CD4-positive, alpha-beta T cell treated with Interleukin-17A for 4 hours (primary cell): ENCODE measurements around the gene FNDC1.
A peak's percentile ranks its signal among the peaks of the same experiment; 100 is the strongest.
"Not testable (repeated sequence)": the region's sequence is repeated elsewhere in the genome, so short reads cannot be mapped to it uniquely, and the experiment has no call there.

Experiments
- DNase-seq: peaks from one replicate; pipeline ENCODE4 v3.0.0-alpha.2; 2020; ENCODE audit warnings: mixed read lengths

FNDC1 gene

DNA sequence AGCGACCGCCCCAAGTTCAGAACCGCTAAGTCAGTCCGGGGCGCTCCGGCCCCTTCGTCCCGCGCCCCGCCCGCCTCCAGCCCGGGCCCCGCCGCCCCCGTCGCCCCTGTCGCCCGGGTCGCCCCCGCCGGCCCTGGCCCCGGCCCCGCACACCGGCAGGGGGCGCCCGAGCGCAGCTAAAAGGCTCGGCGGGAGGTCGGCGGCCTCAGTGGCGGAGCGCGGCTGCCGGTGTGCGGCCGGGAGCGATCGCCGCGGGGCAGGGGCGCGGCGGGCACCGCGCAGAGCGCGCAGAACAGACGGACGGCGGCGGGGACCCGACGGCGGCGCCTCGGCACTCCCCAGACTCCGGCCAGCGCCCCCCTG is at the start of gene FNDC1:
Gene FNDC1 (plus strand): TSS at position 208 of the 363 bp plus-strand sequence. CDS start 197 bp downstream, outside the sequence.
- DNase-seq, result peak; percentile 21

DNA sequence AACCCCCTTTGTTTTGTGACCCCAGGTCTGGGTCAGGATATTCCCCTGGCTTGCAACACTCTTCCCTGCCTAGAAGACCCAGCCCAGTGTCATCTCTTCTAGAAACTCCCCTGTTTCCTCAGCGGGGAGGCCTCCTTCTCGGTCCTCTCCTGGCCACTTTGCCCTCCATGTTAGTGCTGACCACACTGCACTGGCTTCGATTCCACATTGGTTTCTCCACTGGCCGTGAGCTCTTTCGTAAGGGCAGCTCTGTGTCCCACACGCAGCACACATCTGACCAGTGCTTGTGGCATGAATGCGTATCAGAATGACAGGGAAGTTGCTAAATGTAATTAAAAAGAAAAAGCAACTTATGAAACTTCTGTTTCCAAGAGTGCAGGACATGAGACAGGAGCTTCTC is 49.4 kb upstream of the FNDC1 start:
- DNase-seq, result no peak

DNA sequence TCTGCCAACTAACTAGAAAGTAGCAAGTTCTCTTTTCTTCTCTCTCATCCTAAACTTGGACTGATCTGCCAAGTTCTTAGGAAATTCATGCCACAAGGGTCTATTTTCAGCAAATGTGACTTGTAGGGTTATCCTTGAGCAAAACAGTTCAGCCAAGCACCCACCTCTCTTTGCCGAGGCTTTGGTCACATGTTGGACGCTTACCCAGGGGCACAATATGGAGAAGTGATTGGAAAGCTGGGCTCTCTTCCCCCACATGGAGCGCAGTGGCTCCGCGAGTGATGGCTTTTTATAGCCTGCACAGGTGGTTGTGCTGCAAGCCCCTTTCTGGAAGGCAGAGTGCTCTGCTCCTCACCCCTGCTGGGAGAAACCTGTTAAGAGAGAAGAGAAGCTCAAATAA is 47.7 kb upstream of the FNDC1 start:
- DNase-seq, result no peak

DNA sequence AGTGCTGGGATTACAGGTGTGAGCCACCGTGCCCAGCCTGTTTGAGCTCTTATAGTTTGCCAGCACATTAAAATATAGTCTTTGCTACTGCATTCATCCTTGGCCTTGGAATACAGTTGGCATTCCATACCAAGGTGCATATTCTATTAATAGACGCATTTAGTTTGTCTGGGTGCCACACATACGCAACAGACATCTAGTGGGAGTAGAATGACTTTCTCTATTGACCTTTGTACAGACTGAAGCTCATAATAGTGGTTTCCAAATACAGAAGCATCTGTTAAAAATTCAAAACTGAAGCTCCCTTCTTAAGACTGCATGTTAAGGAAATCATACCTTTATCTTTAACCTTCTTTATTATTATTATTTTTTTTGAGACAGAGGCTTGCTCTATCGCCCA is 46.7 kb upstream of the FNDC1 start:
- DNase-seq, result no peak

DNA sequence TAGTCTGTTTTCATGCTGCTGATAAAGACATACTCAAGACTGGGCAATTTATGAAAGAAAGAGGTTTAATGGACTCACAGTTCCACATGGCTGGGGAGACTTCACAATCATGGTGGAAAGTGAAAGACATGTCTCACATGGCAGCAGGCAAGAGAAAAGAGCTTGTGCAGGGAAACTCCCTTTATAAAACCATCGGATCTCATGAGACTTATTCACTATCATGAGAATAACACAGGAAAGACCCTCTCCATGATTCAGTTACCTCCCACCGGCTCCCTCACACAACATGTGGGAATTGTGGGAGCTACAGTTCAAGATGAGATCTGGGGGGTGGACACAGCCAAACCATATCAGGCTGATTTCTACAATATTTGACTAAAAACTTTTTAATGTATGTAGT is 45.4 kb upstream of the FNDC1 start:
- not testable (repeated sequence) for DNase-seq

DNA sequence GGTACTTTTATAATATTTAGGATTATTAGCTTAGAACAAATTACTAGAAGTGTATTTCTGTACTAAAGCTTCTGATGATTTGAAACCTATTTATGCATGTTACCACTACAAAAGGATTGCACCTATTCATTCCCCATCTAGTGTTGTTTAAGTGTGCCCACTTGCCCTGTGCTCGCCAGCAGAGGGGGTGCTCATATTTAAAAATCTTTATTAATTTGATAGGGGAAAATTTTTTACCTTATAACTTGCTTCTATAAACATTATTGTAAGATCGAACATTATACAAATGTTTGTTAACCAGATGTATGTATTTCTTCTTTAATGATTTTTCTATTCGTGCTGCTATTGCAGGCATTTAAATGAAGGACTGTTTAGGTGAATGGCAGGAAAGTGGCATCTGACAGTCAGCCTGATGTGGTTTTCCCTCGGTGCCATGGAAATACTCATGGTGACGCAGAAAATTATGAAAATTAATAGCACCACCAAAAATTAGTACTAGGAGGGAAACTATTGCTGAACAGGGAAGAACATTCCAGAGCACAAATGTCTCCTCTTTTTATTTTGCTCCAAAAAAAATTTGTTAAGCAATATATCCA is 44.1 kb upstream of the FNDC1 start:
- DNase-seq, result peak; percentile 17

DNA sequence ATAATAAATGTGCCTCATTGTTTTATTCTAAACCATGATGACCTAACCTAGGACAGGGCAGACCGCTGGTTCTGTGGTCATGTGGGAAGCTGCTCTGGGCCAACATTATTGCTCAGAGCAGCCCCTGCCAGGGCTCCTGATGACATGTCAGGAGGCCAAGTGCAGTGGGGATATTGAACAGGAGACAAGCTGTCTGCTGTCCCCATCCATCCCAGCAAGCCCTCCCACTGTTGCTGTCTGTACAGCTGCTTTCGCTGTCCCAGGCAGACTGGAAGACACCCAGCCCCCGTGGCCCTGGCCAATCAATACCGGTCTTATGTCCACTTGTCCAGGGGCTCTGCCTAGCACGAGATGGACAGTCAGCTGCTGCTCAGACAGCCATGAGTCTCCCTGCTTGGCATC is 43.2 kb upstream of the FNDC1 start:
- no peak for DNase-seq

DNA sequence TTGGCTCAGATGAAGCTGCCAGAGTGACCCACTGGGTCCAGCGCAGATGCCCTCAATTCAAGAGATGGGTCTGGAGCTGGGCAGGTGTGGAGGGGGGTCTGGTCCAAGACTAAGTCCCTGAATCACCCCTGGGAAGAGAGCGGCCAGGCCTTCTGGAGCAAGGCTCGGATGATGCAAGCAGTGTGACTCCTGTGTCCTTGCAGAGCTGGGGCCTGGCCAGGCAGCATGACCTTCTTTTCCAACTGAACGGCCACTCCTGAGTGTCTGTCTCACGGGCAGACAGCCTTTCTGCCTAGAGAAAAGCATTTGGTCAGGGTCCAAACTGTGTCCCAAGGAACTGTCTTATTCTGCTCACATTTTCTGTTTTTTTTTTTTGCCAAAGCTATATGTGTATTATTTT is 42.6 kb upstream of the FNDC1 start:
- DNase-seq, result no peak

DNA sequence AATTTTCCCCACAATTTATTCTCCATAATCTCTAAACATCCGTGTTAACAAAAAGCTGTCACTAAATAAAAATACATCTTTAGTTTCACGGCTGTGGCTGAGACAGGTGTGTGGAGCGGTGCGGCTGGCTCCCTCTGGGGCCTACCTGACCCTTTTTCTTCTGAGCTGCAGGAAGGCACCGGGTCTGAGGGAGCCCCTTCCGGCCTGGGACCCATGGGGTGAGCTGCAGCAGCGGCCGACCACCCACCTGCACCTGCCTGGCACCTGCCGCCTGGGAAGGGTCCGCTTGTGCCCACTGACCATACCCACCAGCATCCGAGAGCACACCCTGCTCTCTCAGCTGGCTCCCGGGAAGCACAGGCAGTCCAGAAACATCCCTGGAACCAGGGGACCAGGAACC is 41.5 kb upstream of the FNDC1 start:
- DNase-seq, result no peak

DNA sequence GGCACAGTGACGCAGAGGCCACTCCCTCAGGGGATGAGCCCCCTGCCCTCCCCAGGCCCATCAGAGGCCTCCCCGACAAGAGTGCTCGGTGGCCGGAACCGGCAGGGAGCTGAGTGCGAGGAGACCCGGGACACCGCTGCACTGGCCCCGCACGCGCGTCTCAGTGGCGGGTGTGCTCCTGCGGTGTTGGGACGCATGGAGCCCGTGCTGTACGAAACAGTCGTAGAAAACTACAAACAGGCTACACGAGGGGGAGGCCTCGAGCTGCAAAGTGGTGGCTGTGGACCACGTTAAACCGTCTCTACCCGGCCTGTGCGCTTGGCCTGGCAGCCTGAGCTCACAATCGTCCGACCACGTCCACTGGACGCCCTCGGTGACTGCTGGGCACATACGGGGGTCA is 40.2 kb upstream of the FNDC1 start:
- DNase-seq, result no peak

DNA sequence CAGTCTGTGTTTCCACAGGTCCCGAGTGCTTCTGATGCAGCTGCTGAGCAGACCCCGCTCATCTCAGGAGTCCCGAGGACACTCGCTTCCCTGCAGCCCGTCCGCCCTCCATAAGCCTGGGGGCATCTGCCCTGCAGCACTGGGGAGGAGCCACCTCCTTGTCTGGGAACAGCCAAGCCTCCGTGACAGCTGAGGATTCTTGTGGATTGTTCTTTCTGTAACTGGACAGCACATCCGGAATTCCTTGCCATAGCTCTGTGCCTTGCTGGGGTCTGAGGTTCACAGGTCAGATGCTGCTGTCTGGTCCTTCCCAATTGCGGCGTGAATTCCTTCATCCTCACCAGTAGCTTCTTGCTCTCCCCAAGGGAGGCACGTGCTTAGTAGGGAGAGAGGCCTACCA is 38.4 kb upstream of the FNDC1 start:
- DNase-seq, result no peak

DNA sequence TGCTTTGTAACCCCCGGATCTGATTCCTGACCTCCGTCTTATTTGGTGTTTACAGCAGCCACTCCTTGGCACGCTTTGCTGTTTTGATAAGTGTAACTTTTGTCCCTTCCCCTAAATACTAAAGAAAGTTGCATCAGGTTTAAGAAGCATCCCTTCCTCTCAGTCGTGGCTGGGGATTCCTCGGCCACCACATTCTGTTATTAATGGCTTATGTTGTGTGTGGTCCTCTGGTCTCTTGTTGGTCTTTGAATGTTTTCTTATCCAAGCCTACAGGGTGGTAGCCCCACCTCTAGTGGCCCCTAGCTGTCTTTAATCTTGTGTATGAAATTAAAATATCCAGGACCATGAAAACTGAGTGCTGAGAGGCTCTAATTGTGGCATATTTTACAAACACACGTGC is 37.5 kb upstream of the FNDC1 start:
- no peak for DNase-seq

DNA sequence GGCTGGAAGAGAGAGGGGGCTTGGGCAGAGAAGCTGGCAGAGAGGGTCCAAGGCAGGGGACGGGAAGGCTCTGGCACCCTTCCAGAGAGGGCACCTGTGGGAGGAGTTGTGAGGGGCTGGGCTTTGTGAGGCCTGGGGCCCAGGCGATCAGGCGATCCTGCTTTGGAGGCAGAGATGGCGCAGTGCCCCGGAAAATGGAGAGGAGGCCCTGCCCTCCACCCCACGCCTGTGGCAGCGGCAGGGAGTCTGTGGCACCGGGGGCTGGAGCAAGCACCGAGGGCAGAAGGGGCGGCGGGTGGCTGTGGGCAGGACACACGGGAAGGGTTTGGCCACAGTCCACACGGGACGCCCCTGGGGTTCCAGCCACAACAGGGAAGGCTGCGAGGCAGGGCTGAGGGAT is 36.5 kb upstream of the FNDC1 start:
- DNase-seq, result no peak

DNA sequence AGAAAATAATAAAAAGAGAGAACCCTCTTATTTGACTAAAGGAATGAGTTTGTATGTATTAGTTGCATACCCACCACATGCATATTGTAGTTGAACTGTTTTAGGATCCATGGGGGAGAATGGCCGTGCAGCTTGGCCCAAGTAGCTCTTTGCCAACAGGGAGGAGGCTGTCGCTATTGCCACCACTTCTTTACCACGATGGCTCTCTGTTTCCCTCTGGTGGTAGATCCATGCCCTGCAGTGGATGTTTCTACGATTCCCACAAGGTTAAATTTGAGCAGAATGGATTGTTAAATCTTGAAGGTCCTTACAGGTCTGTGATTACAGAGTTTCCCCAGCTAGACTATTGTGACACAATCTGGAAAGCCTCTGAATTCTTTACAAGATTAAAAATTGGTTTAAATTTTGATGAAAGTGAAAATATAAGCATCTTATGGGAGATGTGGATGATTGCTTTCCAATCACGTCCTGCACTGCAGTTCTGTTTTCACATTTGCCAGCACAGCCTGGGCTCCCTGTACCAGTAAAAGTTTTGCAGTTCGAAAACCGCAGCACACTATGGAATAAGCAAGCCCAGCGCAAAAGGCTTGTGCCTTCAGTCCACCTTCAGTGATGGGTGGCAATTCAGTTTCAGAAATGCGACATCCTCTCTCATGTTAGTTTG is 34.4 kb upstream of the FNDC1 start:
- peak; percentile 82 for DNase-seq

DNA sequence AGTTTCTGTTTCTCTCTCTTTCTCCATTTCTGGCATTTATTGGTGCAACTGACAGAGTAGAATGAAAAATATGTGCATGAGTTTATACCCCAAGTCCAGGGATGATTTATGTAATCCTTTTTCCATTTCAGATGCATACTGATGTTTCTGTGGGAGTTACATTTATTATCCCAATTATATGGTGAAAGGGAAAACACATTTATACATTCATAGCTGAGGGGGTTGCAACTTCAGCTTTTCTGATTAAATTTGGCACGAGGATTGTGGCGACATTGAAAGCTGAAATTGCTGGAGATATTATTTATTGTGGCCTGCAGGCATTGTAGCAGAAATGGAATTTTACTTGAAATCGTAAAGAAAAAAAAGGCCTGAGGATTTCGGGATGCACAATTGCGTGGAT is 31.5 kb upstream of the FNDC1 start:
- no peak for DNase-seq

DNA sequence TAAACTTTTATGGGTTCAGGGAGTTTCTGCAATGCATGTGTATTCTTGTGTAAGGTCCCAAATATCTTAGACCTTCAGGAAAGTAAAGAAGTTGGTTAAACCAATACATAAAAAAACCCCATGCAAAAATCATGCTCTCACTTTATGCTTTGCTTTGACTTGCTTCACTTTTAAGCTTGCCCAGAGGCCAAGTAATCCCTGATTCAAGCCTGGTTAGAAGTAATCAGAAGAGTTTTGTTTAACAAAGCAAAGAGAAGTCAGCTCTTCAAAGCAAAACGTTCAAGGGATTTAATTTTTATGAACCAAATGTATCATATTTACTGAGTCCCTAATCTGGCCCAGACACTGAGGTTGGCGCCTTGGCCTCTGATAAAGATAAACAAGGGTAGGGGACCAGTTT is 26.7 kb upstream of the FNDC1 start:
- DNase-seq, result no peak

DNA sequence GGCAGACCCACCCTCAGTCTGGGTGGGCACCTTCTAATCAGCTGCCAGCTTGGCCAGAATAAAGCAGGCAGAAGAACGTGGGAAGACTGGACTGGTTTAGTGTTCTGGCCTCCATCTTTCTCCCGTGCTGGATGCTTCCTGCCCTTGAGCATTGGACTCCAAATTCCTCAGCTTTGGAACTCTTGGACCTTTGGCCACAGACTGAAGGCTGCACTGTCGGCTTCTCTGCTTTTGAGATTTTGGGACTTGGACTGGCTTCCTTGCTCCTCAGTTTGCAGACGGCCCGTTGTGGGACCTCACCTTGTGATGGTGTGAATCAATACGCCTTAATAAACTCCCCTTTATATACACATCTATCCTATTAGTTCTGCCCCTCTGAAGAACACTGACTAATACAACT is 20.6 kb upstream of the FNDC1 start:
- DNase-seq, result no peak

DNA sequence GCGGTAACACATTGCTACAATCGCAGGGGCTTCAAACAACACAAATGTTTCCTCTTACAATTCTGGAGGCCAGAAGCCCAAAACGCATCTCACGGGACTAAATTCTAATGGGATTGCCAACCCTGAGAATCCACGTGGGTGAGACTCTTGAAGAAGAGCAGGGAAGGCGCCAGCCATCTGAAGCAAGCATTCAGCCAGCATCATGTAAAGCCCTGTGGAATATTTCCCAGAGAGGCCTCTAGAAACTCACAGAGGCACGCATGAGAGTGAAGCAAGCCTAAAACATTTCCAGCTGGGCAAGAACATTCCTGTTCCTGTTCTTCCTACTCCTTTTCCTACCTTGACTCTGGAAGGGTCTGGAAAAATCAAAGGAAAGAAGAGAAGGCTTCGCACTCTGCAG is 19.6 kb upstream of the FNDC1 start:
- DNase-seq, result no peak

DNA sequence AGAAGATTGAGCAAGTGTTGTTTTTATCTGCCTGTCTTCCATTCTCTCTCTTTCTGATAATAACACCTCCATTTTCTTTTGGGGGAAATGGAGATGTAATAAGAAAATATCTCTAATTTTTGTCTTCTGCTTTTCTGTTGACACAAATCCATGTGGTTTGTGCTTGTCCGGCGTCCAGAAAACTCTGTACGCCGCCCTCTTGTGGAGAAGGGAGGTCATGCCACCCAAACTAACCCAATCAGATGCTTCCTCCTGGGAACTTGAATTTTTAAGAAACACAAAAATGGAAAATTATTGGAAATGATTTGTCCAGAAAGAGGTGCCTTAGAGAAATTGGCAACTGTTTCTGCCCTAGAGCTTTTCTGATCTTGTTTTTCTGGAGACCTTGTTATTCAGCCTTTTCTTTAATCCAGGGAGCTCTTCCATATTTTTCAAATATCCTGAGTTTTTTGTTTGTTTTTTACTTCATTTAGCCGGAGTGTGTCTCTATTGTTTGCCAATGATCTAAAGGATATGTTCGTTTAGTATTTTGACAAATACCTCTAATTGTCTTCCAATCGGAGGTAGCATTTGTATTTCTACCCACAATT is 17.8 kb upstream of the FNDC1 start:
- DNase-seq, result peak; percentile 57

DNA sequence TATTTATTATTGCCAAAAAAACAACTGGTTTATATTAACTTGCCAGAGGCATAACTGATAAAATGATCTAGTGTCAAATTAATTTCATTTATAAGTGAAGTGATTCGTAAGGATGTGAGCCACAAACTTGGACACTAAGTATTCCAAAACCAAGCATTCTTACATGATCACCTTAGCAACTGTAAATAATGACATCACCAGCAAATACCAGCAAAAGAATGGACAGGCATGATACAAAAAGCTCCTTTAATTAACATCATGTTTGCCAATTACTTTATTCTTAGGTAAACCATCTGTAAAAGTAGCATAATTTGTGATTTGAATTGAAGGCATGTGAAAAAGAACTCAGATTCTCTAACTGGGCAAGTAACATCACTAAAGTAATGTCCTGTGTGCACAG is 17.2 kb upstream of the FNDC1 start:
- DNase-seq, result no peak

DNA sequence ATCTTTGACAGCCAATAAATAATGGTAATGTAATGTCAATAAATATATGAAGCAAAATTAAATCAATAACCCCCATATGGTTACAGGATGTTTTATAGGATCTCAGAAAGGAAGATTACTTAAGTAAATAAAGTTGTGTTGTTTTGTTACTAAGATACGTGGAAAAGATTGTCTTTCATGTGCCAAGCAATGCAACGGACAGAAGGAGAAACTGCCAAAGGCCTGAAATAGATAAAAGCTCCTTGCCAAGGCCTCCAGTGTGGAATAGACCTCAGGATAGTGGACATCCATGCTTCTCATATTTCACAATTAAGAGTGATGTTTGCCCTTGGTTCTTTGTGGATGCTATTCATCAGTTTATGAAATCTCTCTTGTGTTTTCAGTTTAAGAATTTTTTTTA is 16.4 kb upstream of the FNDC1 start:
- no peak for DNase-seq

DNA sequence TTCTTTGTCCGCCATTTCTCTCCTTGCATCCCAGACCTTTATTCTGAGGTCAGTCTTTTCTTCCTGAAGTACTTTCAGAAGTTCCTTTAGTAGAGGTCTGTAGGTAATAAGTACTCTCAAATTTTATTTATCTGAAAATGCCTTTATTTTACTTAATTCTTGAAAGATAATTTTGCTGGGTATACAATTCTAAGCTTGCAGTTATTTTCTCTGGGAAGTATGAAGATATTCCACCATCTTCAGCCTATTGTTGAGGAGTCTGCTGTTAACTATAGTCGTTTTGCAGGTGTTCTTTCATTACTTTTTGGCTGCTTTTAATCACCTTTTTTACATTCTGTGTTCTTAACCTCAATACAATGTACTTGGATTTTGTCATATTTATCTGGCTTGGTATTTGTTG is 13.5 kb upstream of the FNDC1 start:
- DNase-seq, result no peak

DNA sequence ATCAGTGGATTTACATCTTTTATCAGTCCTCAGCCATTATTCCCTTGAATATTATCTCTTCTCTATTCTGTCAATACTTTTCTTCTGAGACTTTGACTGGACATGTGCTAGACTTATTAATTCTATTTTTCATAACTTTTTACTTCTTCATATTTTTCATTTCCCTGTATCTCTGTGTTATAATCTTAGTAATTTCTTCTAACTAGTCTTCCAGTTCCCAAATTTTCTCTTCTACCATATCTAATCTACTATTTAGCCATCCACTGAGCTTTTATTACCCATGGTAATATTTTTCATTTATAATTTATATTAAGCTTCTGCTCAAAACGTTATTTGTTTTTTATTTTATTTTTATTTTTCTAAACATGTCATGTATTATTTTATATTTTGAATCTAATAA is 13.1 kb upstream of the FNDC1 start:
- DNase-seq, result no peak

DNA sequence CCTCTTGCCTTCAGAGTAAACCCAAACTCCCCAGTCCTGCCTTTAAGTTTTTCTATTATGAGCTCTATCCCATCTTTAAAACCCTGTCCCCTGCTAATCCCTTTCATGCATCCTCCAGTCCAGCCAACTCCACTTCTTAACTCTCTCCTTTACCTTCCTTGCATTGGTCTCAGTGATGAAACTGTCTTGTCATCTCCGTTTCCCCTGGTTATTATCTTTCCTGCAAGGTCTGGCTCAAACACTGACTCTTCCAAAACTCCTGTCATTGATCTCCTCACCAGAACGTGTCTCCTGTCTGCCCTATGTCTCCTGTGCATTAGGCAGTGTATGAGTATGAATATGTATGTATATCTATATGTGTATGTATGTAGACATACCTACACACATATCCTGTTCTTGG is 11.8 kb upstream of the FNDC1 start:
- no peak for DNase-seq

DNA sequence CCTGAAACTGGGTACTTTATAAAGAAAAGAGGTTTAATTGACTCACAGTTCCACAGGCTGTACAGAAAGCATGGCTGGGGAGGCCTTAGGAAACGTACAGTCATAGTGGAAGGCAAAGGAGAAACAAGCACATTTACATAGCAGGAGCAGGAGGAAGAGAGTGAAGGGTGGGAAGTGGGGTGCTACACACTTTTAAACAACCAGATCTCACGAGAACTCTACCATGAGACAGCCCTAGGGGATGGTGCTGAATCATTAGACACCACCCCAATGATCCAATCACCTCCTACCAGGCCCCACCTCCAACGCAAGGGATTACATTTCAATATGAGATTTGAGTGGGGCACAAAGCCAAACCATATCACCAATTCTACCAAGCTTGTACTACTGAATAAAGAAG is 7.4 kb upstream of the FNDC1 start:
- DNase-seq, result no peak
